GM19239 (cell line): Measurements from ENCODE around the gene C10orf53.

Experiments used
- DNase-seq: peaks from one replicate; pipeline ENCODE4 v3.0.0; 2011; ENCODE audit warnings: low spot score; ENCODE audit not compliant: insufficient read length
- FAIRE-seq: peaks from 2 replicates; lab custom pipeline; 2011; peaks lifted over from hg19 to GRCh38; lab: Jason Lieb, UNC

Gene C10orf53

GRCh38 chr10:49735161-49735560 lies 55.7 kb downstream of the C10orf53 start:
- FAIRE-seq (no peak), DNase-seq (no peak)

DNA sequence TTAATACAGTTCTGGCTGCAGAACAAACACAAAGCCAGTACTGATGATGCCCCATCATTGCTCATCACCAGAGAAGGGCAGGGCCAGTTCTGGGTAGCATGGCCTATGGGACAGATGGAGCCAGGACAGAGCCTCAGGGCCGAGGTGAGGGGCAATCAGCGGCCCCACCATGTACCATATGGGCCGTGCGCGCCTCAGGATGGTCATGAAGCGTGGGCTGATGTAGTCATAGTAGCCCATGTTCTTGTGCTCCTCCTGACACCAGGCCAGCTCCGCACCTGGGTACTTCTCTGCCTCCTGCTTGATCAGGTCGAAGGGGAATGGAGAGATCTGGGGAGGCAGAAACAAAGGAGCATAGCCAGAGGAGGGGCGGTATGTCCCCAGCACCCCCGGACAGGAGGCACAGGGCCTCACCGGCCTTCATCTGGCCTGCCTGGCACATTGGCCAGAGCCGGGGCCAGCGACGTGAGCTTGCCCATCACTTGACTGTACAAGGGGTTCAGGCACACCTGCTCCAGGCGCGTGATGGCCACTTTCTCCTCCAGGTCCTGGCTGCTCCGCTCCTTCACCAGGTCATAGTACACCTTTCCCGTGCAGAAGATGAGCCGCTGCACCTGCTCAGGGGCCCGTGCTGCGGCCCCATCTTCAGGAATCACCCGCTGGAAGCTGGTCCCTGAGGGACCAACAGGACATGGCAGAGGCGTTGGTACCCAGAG lies 56.6 kb downstream of the C10orf53 start:
- FAIRE-seq = no peak
- DNase-seq = no peak

GRCh38 chr10:49736564-49737113 lies 57.2 kb downstream of the C10orf53 start:
- no peak for FAIRE-seq

GRCh38 chr10:49737474-49738201 lies 58.2 kb downstream of the C10orf53 start:
- DNase-seq (no peak), FAIRE-seq (no peak)

More at GRCh38 chr10:49736564-49737113, 57.2 kb downstream of the C10orf53 start:
- no peak for DNase-seq

GRCh38 chr10:49738616-49739360 lies 59.3 kb downstream of the C10orf53 start:
- DNase-seq = no peak
- no peak for FAIRE-seq

DNA sequence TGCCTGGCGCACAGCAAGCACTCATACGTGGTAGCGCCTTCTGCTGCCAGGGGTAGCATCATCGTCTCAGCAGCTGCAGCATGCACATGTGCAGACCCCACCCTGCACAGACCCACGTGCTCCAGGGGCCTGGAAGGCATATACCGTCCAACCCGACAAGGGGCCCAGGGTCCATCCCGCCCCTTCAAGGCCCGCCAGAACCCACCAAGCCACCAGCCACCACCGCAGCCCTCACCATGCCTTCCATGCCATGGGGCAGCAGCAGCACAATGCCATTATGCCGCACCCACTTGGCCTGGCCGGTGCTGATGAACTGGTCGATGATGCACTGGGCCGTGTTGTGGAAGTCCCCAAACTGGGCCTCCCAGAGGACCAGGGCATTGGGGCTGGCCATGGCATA lies 60.0 kb downstream of the C10orf53 start:
- DNase-seq (no peak), FAIRE-seq (no peak)

GRCh38 chr10:49740346-49741107 lies 61.1 kb downstream of the C10orf53 start:
- FAIRE-seq (no peak), DNase-seq (no peak)

GRCh38 chr10:49741108-49741995 lies 61.9 kb downstream of the C10orf53 start:
- DNase-seq (no peak), FAIRE-seq (no peak)

- DNase-seq = no peak
- FAIRE-seq = no peak
Observed at GRCh38 chr10:49742683-49743463, 63.4 kb downstream of the C10orf53 start.

DNA sequence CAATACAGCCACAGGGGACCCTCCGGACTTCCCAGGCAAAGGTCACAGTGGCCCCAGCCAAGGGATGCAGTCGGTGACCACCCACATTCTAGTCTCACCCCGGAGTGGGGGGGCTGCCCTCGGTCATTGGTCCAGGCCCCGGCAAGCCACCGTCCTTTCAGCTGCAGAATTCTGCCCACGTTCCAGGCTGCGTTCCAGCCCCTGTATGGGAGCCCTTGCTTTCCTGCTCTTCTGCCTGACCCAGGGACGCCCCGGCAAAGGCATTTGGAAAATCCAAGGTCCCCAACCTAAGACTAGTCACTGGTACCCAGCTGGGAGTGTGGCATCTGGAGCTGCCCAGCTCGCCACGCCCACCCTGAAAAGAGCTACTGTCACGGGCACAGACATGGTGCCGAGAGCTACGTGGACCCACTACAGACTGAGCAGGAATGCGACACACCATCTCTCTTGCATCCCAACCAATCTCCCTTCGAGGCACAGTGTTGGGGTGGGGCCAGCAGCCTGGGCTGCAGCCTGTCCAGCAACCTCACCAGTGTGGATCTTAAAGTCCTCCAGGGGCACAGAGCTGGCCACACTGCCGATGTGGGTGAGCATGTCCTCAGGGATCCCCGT lies 64.1 kb downstream of the C10orf53 start:
- no peak for FAIRE-seq
- DNase-seq = no peak

DNA sequence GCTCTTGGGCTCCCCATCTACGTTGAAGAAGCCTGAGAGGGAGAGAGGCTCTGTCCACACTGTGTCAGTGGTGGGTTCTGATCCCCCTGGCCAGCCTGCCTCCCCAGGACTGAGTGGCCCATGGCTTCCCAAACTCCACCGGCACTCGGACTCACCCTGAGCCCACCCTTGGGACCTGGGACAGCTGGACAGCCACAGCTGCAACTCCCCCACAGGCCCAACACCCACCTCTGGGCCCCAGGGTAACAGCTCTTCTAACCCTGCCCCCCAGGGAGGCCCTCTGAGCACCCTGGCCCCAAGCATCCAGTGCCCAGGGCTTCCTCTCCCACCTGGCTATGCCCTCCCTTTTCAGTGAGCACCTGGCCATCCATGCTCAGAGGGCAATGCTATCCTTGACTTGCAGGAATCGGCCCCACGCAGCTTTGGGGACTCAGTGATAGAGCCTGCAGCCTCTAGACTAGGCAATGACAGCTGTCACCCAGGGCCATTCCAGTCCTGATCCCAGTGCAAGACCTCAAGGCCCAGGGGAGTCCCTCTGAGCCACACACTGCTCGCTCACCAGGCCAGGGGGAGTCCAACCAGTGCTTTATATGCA lies 64.7 kb downstream of the C10orf53 start:
- DNase-seq = no peak
- no peak for FAIRE-seq

GRCh38 chr10:49744924-49745605 lies 65.6 kb downstream of the C10orf53 start:
- DNase-seq = no peak
- FAIRE-seq = no peak

DNA sequence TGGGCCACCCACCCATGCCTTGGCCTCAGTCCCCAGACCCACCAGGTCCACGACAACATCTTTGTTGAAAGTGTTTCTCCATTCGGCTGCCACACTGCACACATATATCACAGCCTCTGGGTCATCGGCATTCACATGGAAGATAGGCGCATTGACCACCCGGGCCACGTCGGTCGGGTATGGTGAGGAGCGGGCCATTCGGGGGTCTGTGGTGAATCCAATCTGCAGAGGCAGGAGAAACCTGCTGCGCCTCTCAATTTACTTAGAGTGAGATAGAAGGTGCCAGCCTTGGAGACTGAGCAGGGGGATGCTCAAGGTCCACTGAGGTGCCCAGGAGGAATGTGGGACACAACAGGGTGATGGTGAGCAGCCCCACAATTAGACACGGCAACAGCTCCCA lies 66.3 kb downstream of the C10orf53 start:
- DNase-seq = no peak
- no peak for FAIRE-seq

DNA sequence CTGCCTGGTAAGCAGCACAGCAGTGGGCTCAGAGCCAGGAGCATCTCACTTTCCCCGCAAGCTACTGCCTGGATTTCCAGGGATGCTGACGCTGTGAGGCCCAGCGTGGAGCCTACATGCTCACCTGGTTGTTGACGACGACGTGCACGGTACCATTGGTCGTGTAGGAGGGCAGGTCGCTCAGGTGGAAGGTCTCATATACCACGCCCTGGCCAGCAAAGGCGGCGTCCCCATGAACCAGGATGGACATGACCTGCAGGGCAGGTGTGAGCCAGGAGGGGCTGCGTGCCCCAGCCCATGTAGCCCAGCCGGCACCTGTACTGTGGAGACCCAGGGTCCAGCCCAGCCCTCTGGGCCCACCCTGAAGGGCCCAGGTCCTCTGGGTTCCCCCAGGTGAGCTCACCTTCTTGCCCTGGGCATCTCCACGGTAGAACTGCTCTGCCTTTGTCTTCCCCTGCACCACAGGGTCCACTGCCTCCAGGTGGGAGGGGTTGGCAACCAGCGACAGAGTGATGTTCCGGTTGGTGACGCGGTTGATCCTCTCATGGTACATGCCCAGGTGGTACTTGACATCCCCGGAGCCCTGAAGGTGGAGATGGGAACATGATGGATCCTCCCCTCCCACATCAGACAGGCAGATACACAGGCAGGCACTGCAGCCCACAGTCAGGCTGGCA lies 67.3 kb downstream of the C10orf53 start:
- no peak for DNase-seq
- FAIRE-seq = no peak
